NCI-H1092 (cell line): ENCODE data around the gene ANKFN1.
"Not testable (repeated sequence)": the region's sequence is repeated elsewhere in the genome, so short reads cannot be mapped to it uniquely, and the experiment has no call there.

Source experiments
- DNase-seq: peaks from one replicate; lab custom pipeline; 2025; lab: John Stamatoyannopoulos, UW

Gene ANKFN1

GRCh38 chr17:56184650-56185049 is 31.4 kb downstream of the ANKFN1 start:
- DNase-seq: no peak

- DNase-seq: no peak
Measured at GRCh38 chr17:56185491-56186221, 32.4 kb downstream of the ANKFN1 start.

DNA sequence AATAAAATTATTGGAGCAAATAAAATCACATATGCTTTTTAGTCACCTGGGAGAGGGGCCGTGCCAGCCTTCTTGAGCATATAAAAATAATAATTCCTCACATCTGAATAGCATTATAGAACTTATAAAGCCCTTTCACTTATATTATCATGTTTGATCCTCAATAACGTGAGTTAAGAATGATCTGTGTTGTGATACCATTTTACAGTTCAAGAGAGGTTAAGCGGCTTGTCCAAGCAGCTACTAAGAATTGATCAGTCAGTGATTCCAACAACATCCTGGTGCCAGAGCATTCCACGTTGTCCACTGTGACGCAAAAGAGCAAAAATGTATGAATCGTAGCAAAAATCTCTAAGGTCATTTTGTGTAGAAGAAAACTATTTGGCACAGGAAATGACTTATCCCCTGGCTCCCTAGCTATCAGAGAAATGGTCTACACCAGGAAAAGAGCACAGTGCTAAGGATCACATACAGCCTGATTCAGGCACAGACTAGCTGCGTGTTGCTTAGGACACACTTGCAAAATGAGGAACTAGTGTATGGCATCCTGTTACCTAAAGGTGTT is 33.0 kb downstream of the ANKFN1 start:
- DNase-seq: no peak

DNA sequence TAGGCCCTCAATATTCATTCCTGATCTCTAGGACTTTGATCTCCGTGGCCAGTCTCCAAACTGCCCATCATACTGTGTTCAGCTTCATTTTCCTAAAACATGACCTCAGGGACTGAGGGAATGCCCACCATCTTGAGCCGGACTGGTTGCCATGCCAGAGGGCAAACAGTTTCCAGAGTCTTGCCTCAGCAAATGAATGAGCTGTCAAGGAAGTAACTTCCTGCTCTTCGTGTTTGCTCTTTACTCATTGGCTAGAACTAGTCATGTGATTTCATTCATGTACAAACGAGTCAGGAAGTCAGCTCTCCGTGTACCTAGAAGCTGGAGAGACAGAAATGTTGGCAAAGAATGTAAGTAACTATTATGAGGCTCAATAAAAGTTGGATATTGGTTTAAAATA is 50.2 kb downstream of the ANKFN1 start:
- no peak for DNase-seq

DNA sequence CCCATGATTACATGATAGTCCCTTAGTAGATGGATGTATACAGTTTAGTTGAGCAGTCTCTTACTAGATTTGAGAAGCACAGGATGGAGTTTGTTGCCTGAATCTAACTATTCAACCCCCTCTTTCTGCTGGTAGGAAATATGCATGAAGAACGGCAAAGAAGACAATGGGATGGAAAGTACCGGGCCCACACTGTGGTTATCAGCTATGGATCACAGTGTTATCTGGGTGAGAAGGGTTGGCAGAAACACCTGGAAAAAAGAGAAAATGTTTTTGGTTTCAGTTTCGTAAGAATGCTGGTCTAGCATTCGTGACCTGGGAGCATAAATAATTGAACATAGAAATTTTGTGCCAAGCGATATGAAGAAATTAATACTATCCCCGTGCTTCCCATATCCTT is 53.1 kb downstream of the ANKFN1 start:
- DNase-seq: no peak

- no peak for DNase-seq
Measured at GRCh38 chr17:56213031-56213430, 59.8 kb downstream of the ANKFN1 start.

DNA sequence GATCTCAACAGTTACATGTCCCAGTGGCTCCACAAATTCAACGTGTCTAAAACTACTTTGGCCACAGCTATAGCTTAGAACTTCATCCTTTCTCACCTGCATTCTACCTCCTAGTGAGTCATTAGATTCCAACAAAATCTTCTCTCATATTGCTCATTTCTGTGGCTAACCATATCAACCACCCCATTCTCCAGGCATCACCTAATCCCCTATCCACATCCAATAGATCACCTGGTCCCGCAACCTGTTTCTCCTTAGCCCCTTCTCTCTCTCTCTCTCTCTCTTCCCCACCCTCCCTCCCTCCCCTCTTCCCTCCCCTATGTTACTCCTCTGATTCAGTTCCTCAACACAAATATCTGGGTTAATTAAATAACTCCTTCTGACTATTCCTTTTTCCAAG is 64.6 kb downstream of the ANKFN1 start:
- no peak for DNase-seq

- no peak for DNase-seq
Measured at GRCh38 chr17:56222255-56222654, 69.0 kb downstream of the ANKFN1 start.

- no peak for DNase-seq
Measured at GRCh38 chr17:56230660-56231059, 77.4 kb downstream of the ANKFN1 start.

- no peak for DNase-seq
Measured at GRCh38 chr17:56231252-56231651, 78.0 kb downstream of the ANKFN1 start.

GRCh38 chr17:56231693-56232092 is 78.4 kb downstream of the ANKFN1 start:
- no peak for DNase-seq

DNA sequence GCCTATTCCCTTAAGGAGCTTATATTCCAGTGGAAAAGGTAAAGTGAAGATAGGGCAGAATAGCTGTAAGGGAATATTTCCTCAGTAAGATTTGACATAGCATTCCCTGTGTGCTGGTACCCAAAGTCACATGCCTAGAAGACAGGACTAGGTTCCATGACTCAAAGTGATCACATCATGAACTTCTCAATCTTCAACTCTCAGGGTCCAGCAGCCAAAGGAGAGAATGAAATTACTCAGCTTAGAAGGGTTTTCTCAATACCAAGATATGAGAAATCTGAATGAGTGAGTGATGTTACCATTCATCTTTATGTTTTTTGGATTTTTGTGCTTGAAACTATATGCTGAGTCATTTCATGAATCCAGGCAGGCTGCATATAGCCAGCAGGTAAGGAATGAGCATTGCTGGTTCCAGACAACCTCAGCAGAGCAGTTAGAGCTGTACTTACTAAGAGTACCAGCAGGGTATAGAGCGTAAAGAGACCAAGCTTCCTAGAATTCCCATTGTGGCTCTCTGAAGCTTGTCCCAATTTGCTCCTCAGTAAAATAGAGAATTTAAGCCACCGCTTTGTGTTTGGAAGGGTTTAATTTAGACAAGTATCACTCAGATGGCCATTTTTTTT is 91.1 kb downstream of the ANKFN1 start:
- no peak for DNase-seq

GRCh38 chr17:56247816-56248215 is 94.5 kb downstream of the ANKFN1 start:
- no peak for DNase-seq

DNA sequence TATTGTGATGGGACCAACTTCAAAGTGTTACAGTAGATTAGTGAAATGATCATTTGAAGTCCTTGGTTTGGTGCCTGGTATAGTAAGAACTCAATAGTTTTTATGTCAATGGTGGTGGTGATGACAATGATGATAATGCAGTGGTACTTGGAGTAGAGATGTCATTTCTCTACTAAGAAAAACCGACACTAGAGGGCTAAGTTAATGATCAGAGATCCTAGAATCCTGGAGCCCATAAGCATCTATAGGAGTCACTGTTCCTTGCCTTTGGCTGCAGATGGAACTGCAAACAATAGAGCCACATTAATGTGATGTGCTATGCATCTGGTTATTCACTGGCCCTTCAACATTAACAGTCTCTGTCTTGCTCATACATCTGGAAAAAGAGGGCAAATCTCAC is 103.8 kb downstream of the ANKFN1 start:
- no peak for DNase-seq

- DNase-seq: no peak
Measured at GRCh38 chr17:56260376-56261002, 107.2 kb downstream of the ANKFN1 start.

DNA sequence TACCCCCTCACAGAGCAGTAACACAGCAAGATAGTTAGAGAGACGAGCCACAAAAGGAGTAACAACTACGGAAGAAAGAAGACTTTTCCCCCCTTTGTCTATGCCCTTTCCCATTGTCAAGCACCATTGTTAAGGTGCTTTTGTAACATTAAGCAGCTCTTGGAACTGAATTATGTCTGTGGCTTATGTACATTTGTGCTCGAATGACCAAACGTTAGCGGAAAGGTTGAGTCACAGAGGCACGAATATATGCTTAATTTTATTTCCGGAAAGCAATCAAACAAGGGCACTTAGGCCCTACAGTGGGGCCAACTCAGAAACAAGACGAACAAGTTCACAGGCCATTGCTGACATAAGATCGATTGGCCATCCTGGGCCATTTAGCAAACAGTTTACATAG is 109.5 kb downstream of the ANKFN1 start:
- no peak for DNase-seq

- DNase-seq: no peak
Measured at GRCh38 chr17:56269556-56270389, 116.5 kb downstream of the ANKFN1 start.

- peak; percentile 10 for DNase-seq
Measured at GRCh38 chr17:56274491-56274890, 121.2 kb downstream of the ANKFN1 start.

DNA sequence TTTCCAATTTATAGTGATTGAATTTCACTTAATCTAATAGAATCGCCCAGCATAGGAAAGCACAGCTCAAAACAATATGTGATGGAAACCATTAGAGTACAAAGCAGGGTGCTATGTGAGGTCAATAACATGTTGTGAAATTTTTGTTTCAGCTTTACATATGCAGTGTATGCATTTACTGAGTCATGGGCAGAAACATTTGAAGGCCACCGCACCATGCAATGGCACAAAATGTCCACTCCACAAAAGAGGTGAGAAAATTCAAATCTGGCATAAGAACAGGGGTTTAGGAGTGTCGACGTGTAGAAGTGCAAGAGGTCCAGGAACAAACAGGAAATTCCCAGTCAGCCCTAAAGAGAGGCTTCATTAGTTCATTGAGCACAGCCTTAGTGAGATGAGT is 131.2 kb downstream of the ANKFN1 start:
- DNase-seq: no peak

DNA sequence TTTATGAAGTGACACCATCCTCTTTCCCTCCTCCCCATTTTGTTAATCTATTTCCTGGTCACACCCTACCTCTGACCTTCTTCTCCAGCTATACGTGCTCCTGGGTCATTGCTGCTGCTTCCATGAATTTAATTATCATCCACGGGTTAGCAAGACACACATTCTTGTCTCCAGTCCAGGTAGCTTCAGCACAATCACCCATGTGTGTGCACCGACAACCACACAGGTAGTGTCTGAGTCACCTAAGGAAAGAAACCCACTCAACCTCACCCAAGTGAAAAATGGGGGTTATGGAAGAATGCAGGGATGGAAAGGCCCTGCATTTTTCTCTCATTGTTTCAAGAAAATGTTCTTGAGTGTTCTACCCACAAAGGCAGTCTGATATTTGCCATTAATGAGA is 135.5 kb downstream of the ANKFN1 start:
- DNase-seq: not testable (repeated sequence)

DNA sequence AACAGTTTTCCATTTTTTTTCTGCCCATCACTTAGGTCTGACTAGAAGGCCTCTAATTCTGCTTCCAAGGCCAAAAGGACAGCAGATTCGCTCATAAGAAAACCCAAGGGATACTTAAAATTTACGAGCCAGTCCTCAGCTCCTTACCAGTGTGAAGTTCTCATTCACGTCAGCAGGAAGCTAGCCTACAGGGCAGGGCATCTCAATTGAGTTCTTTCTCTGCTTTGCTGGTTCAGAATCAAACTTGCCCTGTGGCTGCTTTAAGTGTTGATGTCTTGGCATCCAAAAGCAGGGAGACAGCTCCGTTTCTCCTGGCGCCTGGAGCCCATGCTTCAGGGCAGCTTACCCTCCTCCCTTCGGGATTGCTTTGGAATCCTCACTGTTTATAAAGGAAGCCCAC is 136.0 kb downstream of the ANKFN1 start:
- no peak for DNase-seq

DNA sequence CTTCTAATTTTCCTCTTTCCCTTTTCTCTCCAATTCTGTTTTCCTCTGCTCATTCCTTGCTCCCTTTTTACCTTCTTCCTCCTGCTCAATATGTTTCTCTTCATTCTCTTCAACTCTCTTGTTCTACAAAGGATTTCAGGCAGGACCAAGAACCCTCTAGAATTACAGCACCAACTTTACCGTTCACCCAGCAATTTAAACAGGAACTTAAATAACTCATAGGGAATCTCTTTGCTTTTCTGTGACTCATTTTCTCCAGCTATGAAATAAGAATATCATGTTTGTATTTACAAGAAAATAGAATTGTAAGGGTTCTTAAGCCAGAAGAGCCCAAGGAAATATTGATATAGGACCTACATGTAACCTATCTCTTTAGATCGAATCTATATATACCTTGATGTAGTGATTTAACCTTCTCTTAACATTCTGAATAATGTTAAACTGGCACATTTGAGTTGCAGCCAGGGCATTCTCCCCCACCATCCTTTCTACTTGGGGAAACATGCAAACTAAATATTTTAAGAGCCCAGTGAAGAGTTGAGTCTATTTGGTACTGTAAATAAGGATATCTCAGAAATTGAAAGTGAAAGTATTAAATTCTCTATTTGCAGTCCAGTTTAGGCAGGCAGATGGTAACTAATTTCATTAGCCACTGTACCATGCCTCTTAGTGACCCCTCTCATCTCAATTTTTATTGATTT is 137.0 kb downstream of the ANKFN1 start:
- no peak for DNase-seq
